Adrenal gland (tissue), 12 donors: ENCODE measurements around the gene ENOX1. TPM values are rescaled to one million over a fixed set of nuclear protein-coding genes. Genes with fewer than 3 reads are reported as not detected.

Experiments
- DNase-seq, 7 donors: peaks; one replicate each; pipeline ENCODE4 v3.0.0-alpha.2; 2019 to 2020
- H3K27ac ChIP-seq, 5 donors: fragments of 200-600 bp; sonication (generic) in 4 of 5; 1 replicate in 3 of 5; 2 replicates in 2 of 5; pipeline versions ENCODE4 v1.5.1 to v1.8.0; 2016 to 2020; ENCODE audit warnings: mild to moderate bottlenecking in 1 of 5
- H3K27me3 ChIP-seq: fragments of 200-600 bp; 2 replicates; pipeline ENCODE4 v1.8.0; 2021
- H3K36me3 ChIP-seq, 2 donors: fragments of 200-600 bp; replicated peaks in 1 of 2; 1 replicate in 1 of 2; 2 replicates in 1 of 2; pipeline versions ENCODE4 v1.5.1 to v1.8.0; 2018 to 2022
- H3K4me1 ChIP-seq, 2 donors: fragments of 200-600 bp; replicated peaks in 1 of 2; 1 replicate in 1 of 2; 2 replicates in 1 of 2; pipeline versions ENCODE4 v1.5.1 to v1.8.0; 2018 to 2021
- H3K4me3 ChIP-seq, 4 donors: fragments of 200-600 bp; sonication (generic) in 3 of 4; one replicate each; pipeline ENCODE4 v1.5.1; 2016 to 2018
- H3K9me3 ChIP-seq, 3 donors: fragments of 200-600 bp; sonication (generic) in 1 of 3; replicated peaks in 1 of 3; 1 replicate in 2 of 3; 2 replicates in 1 of 3; pipeline versions ENCODE4 v1.5.1 to v1.8.0; 2016 to 2021
- CTCF ChIP-seq, 6 experiments: fragments of 450-650 bp in 4 of 6; fragments of 200-600 bp in 2 of 6; sonication (generic) in 1 of 6; IDR thresholded peaks; 1 replicate in 5 of 6; 2 replicates in 1 of 6; pipeline versions ENCODE4 v1.5.1 to v1.8.0; 2016 to 2021; ENCODE audit warnings: antibody characterized with exemption in 6 of 6, mild to moderate bottlenecking in 2 of 6, moderate library complexity in 1 of 6
- POLR2A ChIP-seq, 2 donors: fragments of 450-650 bp; IDR thresholded peaks; one replicate each; pipeline ENCODE4 v1.6.1; 2017; ENCODE audit warnings: antibody characterized with exemption in 2 of 2, mild to moderate bottlenecking in 2 of 2, moderate library complexity in 1 of 2
- WGBS, 4 donors: extraction: QIAGEN DNeasy Blood & Tissue Kit in 2 of 4; methylation state at CpG; one replicate each; pipeline versions ENCODE4 v1.1.5 to v1.1.7; 2013 to 2017; 5-methylcytosine and 5-hydroxymethylcytosine counted together
- intact Hi-C, 2 donors: fragments of 100-400 bp; cut with DNase I; formaldehyde crosslinking; loops; one replicate each; pipeline versions ENCODE4 v1.14.1 to v1.15.0; 2022 to 2023
- polyA plus RNA-seq, 3 donors: library from polyadenylated mRNA; stranded (reverse); fragments of 200-250 nt in 2 of 3; fragments of 350-450 nt in 1 of 3; fragmentation: Illumina TruSeq in 1 of 3; extraction: RNeasy Lipid Tissue Mini Kit (QIAGEN cat#74804) in 1 of 3; gene quantifications; one replicate each; pipeline ENCODE4 v1.2.3, GENCODE V29; 2013 to 2014
- total RNA-seq, 9 donors: library from RNA; depleted of rRNA in 4 of 9; stranded (reverse); fragments of >200 nt in 4 of 9; fragments of 120-200 nt in 1 of 9; fragmentation: NEBNext Ultra II Directional in 1 of 9; extraction: Animal tissue kit (Norgen Biotek cat#: 25700) in 1 of 9; gene quantifications; one replicate each; pipeline versions ENCODE4 v1.1.0 to v1.2.4, GENCODE V29; 2013 to 2023
- donor health status: healthy with polysubstance abuse.
- donor health status: Bipolar disorder and iron deficiency.
- donor health status: DM: yes; HTN: yes; CAD: no.
- donor health status: DM: no; HTN: no; CAD: no.
- donor health status: DM: no; HTN: no; CAD: no.
- donor health status: DM: yes; HTN: yes; CAD: no.

Gene ENOX1
- total and polyA plus RNA-seq, 12 donors = 0.25 to 5.8 (median 1.6) TPM

GRCh38 chr13:43239275-43239840 lies 547.4 kb downstream of the ENOX1 start:
- no peak overlapping the region for H3K4me3 ChIP-seq
- no peak overlapping the region for H3K27ac ChIP-seq
- H3K9me3 ChIP-seq = no peaks in the 10 kb centered on the region
- no peaks in the 10 kb centered on the region for H3K27me3 ChIP-seq
- intact Hi-C loops = no loop called here
- H3K4me1 ChIP-seq = no peaks in the 10 kb centered on the region
- no peak for DNase-seq
- no peaks in the 10 kb centered on the region for H3K36me3 ChIP-seq
- TF ChIP-seq CTCF (IDR thresholded peaks at IDR 0.05) = no peak
- no peak for TF ChIP-seq POLR2A (IDR thresholded peaks at IDR 0.05)

GRCh38 chr13:43238341-43239083 lies 548.3 kb downstream of the ENOX1 start:
- TF ChIP-seq CTCF (IDR thresholded peaks at IDR 0.05) = no peak
- TF ChIP-seq POLR2A (IDR thresholded peaks at IDR 0.05) = no peak
- no peak for DNase-seq

GRCh38 chr13:43237616-43238015 lies 549.2 kb downstream of the ENOX1 start:
- no peak for DNase-seq
- intact Hi-C loops = no loop called here

More at GRCh38 chr13:43238341-43239083, 548.3 kb downstream of the ENOX1 start:
- Histone ChIP-seq H3K4me3 (no peak overlapping the region), H3K27ac (no peak overlapping the region), H3K27me3 (no peaks in the 10 kb centered on the region), H3K4me1 (no peaks in the 10 kb centered on the region), H3K9me3 (no peaks in the 10 kb centered on the region), H3K36me3 (no peaks in the 10 kb centered on the region)
- intact Hi-C loops = no loop called here
- 80 to 91% (median 86%) methylated on average over 2 of the region's 2 CpGs for WGBS, 4 donors

GRCh38 chr13:43235028-43235427 lies 551.7 kb downstream of the ENOX1 start:
- intact Hi-C loops = no loop called here
- no peaks in the 10 kb centered on the region for H3K27me3 ChIP-seq
- H3K4me3 ChIP-seq = no peak overlapping the region
- no peaks in the 10 kb centered on the region for H3K9me3 ChIP-seq
- WGBS, 4 donors = 53 to 65% (median 60%) methylated on average over 1 of the region's 1 CpG
- TF ChIP-seq CTCF (IDR thresholded peaks at IDR 0.05) (no peak), POLR2A (IDR thresholded peaks at IDR 0.05) (no peak)
- no peak for DNase-seq
- H3K36me3 ChIP-seq = no peaks in the 10 kb centered on the region
- H3K27ac ChIP-seq = no peak overlapping the region
- no peaks in the 10 kb centered on the region for H3K4me1 ChIP-seq

More at GRCh38 chr13:43237616-43238015, 549.2 kb downstream of the ENOX1 start:
- Histone ChIP-seq H3K27ac (no peak overlapping the region), H3K36me3 (no peaks in the 10 kb centered on the region), H3K9me3 (no peaks in the 10 kb centered on the region), H3K4me3 (no peak overlapping the region), H3K27me3 (no peaks in the 10 kb centered on the region), H3K4me1 (no peaks in the 10 kb centered on the region)
- TF ChIP-seq POLR2A (IDR thresholded peaks at IDR 0.05) (no peak), CTCF (IDR thresholded peaks at IDR 0.05) (no peak)
- 77 to 91% (median 87%) methylated on average over 4 of the region's 4 CpGs for WGBS, 4 donors
